ENCODE data around the gene SH3TC1. TPM values are rescaled to one million over a fixed set of nuclear protein-coding genes. Genes with fewer than 3 reads are reported as not detected.

Gene SH3TC1
- total RNA-seq, 1 donor from 2014 or later = 64.5 TPM

DNA sequence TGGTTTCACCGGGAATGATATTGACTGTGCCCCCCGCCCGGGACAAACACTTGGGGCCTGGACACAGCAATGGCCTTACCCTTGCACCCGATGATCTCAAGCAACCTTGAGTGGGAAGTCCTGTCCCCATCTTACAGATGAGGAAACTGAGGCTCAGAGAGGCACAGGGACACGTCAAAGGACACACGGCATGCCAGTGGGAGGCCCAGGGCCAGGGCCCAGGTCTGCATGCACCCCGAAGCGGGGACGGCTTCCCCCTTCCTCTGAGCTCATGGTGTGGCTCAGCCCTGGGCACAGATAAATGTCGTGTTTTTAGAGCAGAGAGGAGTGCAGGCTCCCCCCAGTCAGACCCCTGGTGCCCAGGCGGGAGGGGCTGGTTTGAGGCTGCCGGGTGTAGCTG lies 36.6 kb downstream of the SH3TC1 start:
- intact Hi-C loops (cut with DNase I) = no loop called here
- Histone ChIP-seq H3K27me3 (no peaks in the 10 kb centered on the region), H3K27ac (no peak overlapping the region), H3K4me1 (no peaks in the 10 kb centered on the region), H3K4me3 (no peak overlapping the region), H3K36me3 (no peaks in the 10 kb centered on the region), H3K9me3 (no peaks in the 10 kb centered on the region)
- DNase-seq (ENCODE audit: low spot score in 2 of 2) = no peak
- TF ChIP-seq, protein P1, sequence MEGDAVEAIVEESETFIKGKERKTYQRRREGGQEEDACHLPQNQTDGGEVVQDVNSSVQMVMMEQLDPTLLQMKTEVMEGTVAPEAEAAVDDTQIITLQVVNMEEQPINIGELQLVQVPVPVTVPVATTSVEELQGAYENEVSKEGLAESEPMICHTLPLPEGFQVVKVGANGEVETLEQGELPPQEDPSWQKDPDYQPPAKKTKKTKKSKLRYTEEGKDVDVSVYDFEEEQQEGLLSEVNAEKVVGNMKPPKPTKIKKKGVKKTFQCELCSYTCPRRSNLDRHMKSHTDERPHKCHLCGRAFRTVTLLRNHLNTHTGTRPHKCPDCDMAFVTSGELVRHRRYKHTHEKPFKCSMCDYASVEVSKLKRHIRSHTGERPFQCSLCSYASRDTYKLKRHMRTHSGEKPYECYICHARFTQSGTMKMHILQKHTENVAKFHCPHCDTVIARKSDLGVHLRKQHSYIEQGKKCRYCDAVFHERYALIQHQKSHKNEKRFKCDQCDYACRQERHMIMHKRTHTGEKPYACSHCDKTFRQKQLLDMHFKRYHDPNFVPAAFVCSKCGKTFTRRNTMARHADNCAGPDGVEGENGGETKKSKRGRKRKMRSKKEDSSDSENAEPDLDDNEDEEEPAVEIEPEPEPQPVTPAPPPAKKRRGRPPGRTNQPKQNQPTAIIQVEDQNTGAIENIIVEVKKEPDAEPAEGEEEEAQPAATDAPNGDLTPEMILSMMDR (IDR thresholded peaks at IDR 0.05) = no peak

DNA sequence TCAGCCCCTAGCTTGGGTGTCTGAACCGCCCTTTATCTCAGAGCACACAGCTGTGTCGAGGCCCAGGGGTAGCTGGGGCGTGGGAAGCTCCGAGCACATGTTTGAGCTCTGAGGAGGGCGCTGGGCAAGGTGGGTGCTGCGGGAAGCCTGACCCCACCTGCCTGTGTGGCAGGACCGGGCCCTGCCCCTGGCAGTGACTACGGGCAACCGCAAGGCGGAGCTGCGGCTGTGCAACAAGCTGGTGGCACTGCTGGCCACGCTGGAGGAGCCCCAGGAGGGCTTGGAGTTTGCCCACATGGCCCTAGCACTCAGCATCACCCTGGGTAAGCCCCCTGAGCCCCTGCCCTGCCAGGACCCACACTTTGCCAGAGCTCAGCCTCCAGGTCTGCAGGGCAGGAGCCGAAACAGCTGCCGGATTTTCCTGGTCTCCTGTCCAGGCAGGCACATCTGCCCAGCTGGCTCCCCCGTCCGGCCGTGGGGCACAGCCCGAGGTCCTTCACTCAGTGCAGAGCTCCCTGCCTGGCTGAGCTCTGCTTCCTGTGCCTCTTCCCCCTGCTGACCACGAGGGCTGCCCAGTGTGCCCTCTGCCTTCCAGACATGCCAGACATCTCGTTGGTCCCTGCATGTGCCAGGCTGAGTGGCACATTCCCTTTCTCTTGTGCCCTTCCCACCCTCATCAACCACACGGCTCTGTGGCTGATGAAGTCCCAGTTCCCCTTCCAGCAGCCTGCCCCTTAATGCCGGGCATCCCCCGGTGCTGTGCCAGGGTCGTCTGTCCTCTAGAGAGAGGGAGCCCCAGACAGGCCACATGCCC lies 37.2 kb downstream of the SH3TC1 start:
- Histone ChIP-seq H3K27me3 (no peaks in the 10 kb centered on the region), H3K27ac (no peak overlapping the region), H3K4me3 (no peak overlapping the region), H3K9me3 (no peaks in the 10 kb centered on the region), H3K36me3 (no peaks in the 10 kb centered on the region), H3K4me1 (no peaks in the 10 kb centered on the region)
- TF ChIP-seq, protein P1 (IDR thresholded peaks at IDR 0.05) = no peak
- no peak for DNase-seq (ENCODE audit: low spot score in 2 of 2)
- intact Hi-C loops (cut with DNase I) = no loop called here

DNA sequence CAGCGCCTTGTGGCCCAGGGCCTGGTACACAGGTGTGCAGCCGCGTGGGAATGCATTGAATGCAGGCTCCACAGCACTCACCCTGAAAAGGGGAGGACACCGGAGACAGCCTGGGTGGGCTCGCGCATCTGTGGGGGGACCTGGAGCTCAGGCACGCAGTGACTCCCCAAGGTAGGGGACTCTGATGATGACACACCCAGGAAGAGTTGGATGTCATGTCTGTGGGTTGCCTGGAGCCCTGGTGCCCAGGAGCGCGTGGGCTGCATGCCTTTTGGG lies 37.8 kb downstream of the SH3TC1 start:
- TF ChIP-seq, protein P1 (IDR thresholded peaks at IDR 0.05) = no peak
- no peak for DNase-seq (ENCODE audit: low spot score in 2 of 2)
- Histone ChIP-seq H3K4me1 (no peaks in the 10 kb centered on the region), H3K9me3 (no peaks in the 10 kb centered on the region), H3K27ac (no peak overlapping the region), H3K27me3 (no peaks in the 10 kb centered on the region), H3K4me3 (no peak overlapping the region), H3K36me3 (no peaks in the 10 kb centered on the region)
- intact Hi-C loops (cut with DNase I) = no loop called here

DNA sequence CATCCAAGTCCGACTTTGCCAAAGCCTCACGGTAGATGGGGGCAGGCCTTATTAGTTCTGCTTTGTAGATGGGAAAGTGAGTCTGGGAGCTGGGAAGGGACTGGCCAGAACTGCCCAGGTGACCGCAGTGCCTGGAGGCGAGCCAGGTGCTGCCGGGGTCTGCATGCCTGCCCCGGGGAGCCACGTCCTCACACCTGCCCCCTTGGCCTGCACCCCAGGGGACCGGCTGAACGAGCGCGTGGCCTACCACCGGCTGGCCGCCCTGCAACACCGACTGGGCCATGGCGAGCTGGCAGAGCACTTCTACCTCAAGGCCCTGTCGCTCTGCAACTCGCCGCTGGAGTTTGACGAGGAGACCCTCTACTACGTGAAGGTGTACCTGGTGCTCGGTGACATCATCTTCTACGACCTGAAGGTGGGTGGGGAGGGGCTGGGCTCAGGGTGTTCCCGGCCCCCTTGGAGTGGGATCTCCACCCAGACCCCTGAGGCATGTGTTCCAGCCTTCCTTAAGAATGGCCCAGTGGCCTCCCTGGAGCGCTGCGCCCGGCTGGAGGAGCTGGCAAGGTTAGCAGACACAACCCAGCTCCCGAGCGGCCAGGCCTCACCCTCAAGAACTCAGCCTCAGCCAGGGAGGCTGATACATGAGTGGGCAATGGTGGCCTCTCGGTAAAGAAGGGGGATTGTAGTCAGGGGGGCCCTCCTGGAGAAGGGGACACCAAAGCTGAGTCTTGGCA lies 38.3 kb downstream of the SH3TC1 start:
- H3K4me3 ChIP-seq = no peak overlapping the region
- TF ChIP-seq, protein P1 (IDR thresholded peaks at IDR 0.05) = no peak
- no peaks in the 10 kb centered on the region for H3K27me3 ChIP-seq
- H3K36me3 ChIP-seq = no peaks in the 10 kb centered on the region
- no peaks in the 10 kb centered on the region for H3K9me3 ChIP-seq
- no peak overlapping the region for H3K27ac ChIP-seq
- intact Hi-C loops (cut with DNase I) = no loop called here
- peaks cover 0 to 2% of the 10 kb centered on the region in 2 donors for H3K4me1 ChIP-seq
- DNase-seq (ENCODE audit: low spot score in 2 of 2) = no peak

DNA sequence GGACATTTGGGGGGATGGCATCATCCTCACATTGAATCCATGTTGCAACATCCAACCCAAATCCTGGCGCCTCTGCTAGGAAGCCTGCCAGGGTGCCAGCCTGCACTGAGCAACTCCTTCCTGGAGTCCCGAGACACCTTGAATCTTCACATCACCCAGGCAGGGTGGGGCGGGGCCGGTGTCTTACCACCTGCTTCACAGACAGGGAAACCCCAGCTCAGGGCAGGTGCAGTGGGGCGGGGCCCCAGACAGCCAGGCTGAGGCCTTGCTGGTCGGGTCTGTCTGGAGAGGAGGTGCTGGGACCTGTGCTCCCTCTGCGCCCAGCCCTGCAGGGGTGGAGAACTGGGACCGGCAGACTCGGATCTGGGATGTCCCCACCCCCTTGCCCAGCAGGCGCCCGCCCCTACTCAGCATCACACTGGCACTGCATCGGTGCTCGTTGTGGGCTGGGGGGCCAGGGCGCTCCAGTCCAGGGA lies 39.0 kb downstream of the SH3TC1 start:
- Histone ChIP-seq H3K36me3 (no peaks in the 10 kb centered on the region), H3K4me3 (no peak overlapping the region), H3K27ac (no peak overlapping the region), H3K4me1 (peaks cover 0 to 5% of the 10 kb centered on the region in 2 donors), H3K27me3 (no peaks in the 10 kb centered on the region), H3K9me3 (no peaks in the 10 kb centered on the region)
- no peak for DNase-seq (ENCODE audit: low spot score in 2 of 2)
- intact Hi-C loops (cut with DNase I) = no loop called here
- TF ChIP-seq, protein P1 (IDR thresholded peaks at IDR 0.05) = no peak
